AG04450 (cell line): ENCODE results near the gene RABGEF1. TPM values are rescaled to one million over a fixed set of nuclear protein-coding genes. Genes with fewer than 3 reads are reported as not detected.
"Not testable (repeated sequence)": the region's sequence is repeated elsewhere in the genome, so short reads cannot be mapped to it uniquely, and the experiment has no call there.

Experiments
- CTCF ChIA-PET: fragments of 300-600, 350-600 bp; formaldehyde crosslinking; extraction: SDS; loops from one replicate; lab custom pipeline; 2022; ENCODE audit warnings: antibody characterized with exemption, inconsistent platforms; lab: Charles Lee
- POLR2A ChIA-PET: fragments of 350-600 bp; formaldehyde crosslinking; extraction: SDS; loops from one replicate; lab custom pipeline; 2021; ENCODE audit warnings: antibody characterized with exemption, inconsistent platforms; lab: Yijun Ruan, JAX
- DNase-seq: peaks from one replicate; pipeline ENCODE4 v3.0.0-alpha.2; 2011; ENCODE audit warnings: low read depth, low spot score
- H3K27ac ChIP-seq: one replicate; pipeline ENCODE4 v1.5.1; 2012; ENCODE audit warnings: low read depth, low read length, control low read depth
- H3K27me3 ChIP-seq: one replicate; pipeline ENCODE4 v1.6.0; 2012; ENCODE audit warnings: low read length; ENCODE audit not compliant: control insufficient read depth, insufficient read depth
- H3K4me3 ChIP-seq: 2 replicates; pipeline ENCODE4 v1.5.1; 2011; ENCODE audit warnings: mild to moderate bottlenecking, low read depth, low read length, control low read depth
- H3K9me3 ChIP-seq: 2 replicates; pipeline ENCODE4 v1.5.1; 2012; ENCODE audit warnings: low read length; ENCODE audit not compliant: control insufficient read depth, insufficient read depth
- CTCF ChIP-seq: IDR thresholded peaks from 2 replicates; pipeline ENCODE4 v1.5.1; 2011; ENCODE audit warnings: low read depth, low read length, control low read depth, inconsistent platforms
- polyA plus RNA-seq: library from polyadenylated mRNA; depleted of rRNA; stranded (reverse); fragments of >200 nt; gene quantifications from 2 replicates; pipeline ENCODE4 v1.2.3, GENCODE V29; 2011

RABGEF1 gene
- polyA plus RNA-seq, 1 experiment = 27.1 TPM

- no peak for DNase-seq
- Histone ChIP-seq H3K27ac (no peak overlapping the region), H3K4me3 (no peak overlapping the region), H3K9me3 (peaks cover 3% of the 10 kb centered on the region; the same call in 1 of the 2 replicates), H3K27me3 (no peaks in the 10 kb centered on the region)
- POLR2A ChIA-PET = no interaction called here
- CTCF ChIA-PET = no interaction called here
- TF ChIP-seq CTCF = no peak
Observed at GRCh38 chr7:66758950-66759628, 18.6 kb downstream of the RABGEF1 start.

- CTCF ChIA-PET, H3K4me3 ChIP-seq, DNase-seq, POLR2A ChIA-PET, H3K9me3 ChIP-seq, H3K27ac ChIP-seq, H3K27me3 ChIP-seq: not testable (repeated sequence)
Observed at GRCh38 chr7:66763183-66763582, 22.6 kb downstream of the RABGEF1 start.

- H3K27me3 ChIP-seq, H3K9me3 ChIP-seq, CTCF ChIA-PET, H3K27ac ChIP-seq, POLR2A ChIA-PET, DNase-seq, H3K4me3 ChIP-seq: not testable (repeated sequence)
Observed at GRCh38 chr7:66763633-66764355, 23.3 kb downstream of the RABGEF1 start.

- H3K9me3 ChIP-seq, H3K27ac ChIP-seq, H3K4me3 ChIP-seq, H3K27me3 ChIP-seq, DNase-seq, POLR2A ChIA-PET: not testable (repeated sequence)
- CTCF ChIA-PET = interaction anchor here (0.6 kb wide), 1 partner anchor 123 kb away, joined by 4 read pairs; no protein-coding TSS in a partner anchor
Observed at GRCh38 chr7:66764905-66765304, 24.4 kb downstream of the RABGEF1 start.

GRCh38 chr7:66765322-66766025 is 24.9 kb downstream of the RABGEF1 start:
- H3K27ac ChIP-seq, DNase-seq, H3K27me3 ChIP-seq, H3K9me3 ChIP-seq, H3K4me3 ChIP-seq, CTCF ChIA-PET, POLR2A ChIA-PET: not testable (repeated sequence)

GRCh38 chr7:66766041-66766440 is 25.5 kb downstream of the RABGEF1 start:
- POLR2A ChIA-PET = no interaction called here

GRCh38 chr7:66767486-66767885 is 27.0 kb downstream of the RABGEF1 start:
- CTCF ChIA-PET = interaction anchor here (0.7 kb wide), 1 partner anchor 78 kb away, joined by 15 read pairs; no protein-coding TSS in a partner anchor
- H3K9me3 ChIP-seq, H3K27me3 ChIP-seq, POLR2A ChIA-PET, DNase-seq, H3K4me3 ChIP-seq, H3K27ac ChIP-seq: not testable (repeated sequence)

More at GRCh38 chr7:66766041-66766440, 25.5 kb downstream of the RABGEF1 start:
- Histone ChIP-seq H3K9me3 (peaks cover 3% of the 10 kb centered on the region; the same call in 1 of the 2 replicates), H3K27me3 (no peaks in the 10 kb centered on the region), H3K27ac (no peak overlapping the region), H3K4me3 (no peak overlapping the region)
- TF ChIP-seq CTCF = no peak
- CTCF ChIA-PET = interaction anchor here (0.5 kb wide), 1 partner anchor 232 kb away, joined by 3 read pairs; no protein-coding TSS in a partner anchor
- DNase-seq = no peak
